Uterus (tissue), 2 donors: ENCODE measurements around the gene OTUB2.

ENCODE experiments used
- POLR2A ChIP-seq, 2 donors: fragments of 450-650 bp; IDR thresholded peaks; one replicate each; pipeline ENCODE4 v1.6.1; 2016; ENCODE audit warnings: antibody characterized with exemption in 2 of 2, mild to moderate bottlenecking in 1 of 2, moderate library complexity in 1 of 2
- TF ChIP-seq, protein P1 (sequence below), 4 experiments: fragments of 200-600 bp in 2 of 4; fragments of 450-650 bp in 2 of 4; sonication (generic) in 2 of 4; IDR thresholded peaks; one replicate each; pipeline ENCODE4 v1.5.1; 2016 to 2019; ENCODE audit warnings: antibody characterized with exemption in 4 of 4, mild to moderate bottlenecking in 2 of 4, moderate library complexity in 1 of 4

DNA sequence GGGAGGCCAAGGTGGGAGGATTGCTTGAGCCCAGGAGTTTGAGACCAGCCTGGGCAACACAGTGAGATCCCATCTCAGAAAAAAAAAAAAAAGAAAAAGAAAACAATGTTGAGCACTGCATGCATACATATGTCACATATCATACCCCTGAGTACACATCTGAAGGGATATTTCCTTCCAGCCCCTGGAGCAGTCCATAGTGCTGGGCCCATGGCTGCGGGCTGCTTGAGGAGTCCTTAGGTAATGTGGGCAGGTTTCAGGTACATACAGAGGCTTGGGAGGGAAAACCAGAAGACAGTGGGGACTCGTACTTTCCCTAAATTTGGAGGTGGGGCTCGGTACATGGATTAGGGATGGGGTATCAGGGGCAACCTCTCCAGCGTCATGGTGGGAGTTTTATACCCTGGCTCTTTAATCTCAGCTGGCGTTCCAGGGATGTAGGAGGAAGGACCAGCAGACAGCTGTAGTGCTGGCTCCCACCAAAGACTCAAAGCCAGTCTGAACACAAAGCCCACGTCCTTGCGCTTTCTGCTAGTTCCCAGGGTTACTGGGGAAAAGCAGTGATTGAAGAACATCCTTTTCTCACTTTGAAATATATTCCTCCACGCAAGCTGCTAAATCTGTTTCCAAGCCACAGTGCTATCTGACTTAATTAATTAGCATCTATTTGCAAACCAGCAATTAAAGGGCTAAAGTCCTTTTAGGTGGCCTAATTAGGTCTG, 5.2 kb downstream of the OTUB2 start:
- TF ChIP-seq, protein P1, sequence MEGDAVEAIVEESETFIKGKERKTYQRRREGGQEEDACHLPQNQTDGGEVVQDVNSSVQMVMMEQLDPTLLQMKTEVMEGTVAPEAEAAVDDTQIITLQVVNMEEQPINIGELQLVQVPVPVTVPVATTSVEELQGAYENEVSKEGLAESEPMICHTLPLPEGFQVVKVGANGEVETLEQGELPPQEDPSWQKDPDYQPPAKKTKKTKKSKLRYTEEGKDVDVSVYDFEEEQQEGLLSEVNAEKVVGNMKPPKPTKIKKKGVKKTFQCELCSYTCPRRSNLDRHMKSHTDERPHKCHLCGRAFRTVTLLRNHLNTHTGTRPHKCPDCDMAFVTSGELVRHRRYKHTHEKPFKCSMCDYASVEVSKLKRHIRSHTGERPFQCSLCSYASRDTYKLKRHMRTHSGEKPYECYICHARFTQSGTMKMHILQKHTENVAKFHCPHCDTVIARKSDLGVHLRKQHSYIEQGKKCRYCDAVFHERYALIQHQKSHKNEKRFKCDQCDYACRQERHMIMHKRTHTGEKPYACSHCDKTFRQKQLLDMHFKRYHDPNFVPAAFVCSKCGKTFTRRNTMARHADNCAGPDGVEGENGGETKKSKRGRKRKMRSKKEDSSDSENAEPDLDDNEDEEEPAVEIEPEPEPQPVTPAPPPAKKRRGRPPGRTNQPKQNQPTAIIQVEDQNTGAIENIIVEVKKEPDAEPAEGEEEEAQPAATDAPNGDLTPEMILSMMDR (IDR thresholded peaks at IDR 0.05): no peak
- no peak for TF ChIP-seq POLR2A (IDR thresholded peaks at IDR 0.05)
